ENCODE data around the gene C21orf58.

DNA sequence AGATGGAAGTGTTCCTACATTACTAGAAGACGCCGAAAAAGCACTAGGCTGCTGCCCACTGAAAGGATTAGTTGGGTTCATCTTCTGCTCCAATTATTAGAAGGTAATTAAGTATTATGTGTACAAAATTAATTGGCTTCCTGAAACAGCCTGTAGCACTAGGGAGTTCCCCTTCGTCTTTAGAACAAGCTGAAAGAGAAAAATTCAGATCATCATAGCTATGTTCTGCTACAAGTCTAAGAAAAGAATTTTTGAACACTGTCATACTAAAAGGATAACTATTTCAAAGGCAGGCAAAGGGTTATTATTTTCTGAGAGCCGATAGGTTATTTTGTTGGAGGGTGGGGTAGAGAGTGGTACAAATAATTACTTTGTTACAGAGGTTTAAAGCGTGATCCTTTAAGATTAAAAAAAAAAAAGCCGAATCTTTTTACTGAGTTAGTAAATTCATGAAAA, 38.4 kb downstream of the C21orf58 start, which contains the start of gene MCM3AP:
- no peak for TF ChIP-seq POLR2A (IDR thresholded peaks at IDR 0.05)
- TF ChIP-seq, protein P1, sequence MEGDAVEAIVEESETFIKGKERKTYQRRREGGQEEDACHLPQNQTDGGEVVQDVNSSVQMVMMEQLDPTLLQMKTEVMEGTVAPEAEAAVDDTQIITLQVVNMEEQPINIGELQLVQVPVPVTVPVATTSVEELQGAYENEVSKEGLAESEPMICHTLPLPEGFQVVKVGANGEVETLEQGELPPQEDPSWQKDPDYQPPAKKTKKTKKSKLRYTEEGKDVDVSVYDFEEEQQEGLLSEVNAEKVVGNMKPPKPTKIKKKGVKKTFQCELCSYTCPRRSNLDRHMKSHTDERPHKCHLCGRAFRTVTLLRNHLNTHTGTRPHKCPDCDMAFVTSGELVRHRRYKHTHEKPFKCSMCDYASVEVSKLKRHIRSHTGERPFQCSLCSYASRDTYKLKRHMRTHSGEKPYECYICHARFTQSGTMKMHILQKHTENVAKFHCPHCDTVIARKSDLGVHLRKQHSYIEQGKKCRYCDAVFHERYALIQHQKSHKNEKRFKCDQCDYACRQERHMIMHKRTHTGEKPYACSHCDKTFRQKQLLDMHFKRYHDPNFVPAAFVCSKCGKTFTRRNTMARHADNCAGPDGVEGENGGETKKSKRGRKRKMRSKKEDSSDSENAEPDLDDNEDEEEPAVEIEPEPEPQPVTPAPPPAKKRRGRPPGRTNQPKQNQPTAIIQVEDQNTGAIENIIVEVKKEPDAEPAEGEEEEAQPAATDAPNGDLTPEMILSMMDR (IDR thresholded peaks at IDR 0.05) = no peak
